GM11168 (cell line): ENCODE results near the gene CYTH2.

Experiments
- in situ Hi-C: fragments of 300-500 bp; cut with MboI; formaldehyde crosslinking; loops from one replicate; pipeline ENCODE4 v1.12.0; 2022; ENCODE audit warnings: low sequenced_read_pairs; ENCODE audit not compliant: unreplicated experiment

The CYTH2 gene

GRCh38 chr19:48452289-48453190 is 16.6 kb upstream of the CYTH2 start:
- in situ Hi-C loops, result no loop called here

DNA sequence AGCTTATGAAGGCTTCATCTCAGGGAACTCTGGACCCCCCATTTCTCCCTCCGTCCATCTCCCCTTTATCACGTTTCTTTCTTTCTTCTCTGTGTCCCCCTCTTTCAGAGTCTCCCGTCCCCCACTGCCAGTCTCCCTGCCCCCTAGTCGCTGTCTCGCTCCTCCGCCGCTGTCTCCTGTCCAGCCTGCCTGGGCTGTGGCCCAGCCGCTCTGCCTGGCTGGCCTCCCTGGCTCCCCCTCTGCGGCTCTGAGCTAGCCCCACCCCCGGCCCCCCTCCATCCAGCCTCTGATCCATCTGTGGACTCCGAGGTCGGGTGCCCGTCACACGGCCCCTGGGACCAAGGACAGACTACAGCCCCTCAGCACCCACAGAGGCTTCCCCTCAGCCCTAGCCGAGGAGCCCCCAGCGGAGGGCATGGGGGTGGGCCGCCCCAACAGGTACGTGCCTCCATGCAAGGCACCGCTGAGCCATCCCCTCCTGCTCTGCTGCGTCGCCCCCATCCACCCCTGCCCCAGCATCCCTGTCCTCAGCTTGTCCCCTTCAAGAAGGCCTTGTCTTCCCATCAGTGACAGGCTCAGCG is 14.9 kb upstream of the CYTH2 start:
- in situ Hi-C loops, result no loop called here

DNA sequence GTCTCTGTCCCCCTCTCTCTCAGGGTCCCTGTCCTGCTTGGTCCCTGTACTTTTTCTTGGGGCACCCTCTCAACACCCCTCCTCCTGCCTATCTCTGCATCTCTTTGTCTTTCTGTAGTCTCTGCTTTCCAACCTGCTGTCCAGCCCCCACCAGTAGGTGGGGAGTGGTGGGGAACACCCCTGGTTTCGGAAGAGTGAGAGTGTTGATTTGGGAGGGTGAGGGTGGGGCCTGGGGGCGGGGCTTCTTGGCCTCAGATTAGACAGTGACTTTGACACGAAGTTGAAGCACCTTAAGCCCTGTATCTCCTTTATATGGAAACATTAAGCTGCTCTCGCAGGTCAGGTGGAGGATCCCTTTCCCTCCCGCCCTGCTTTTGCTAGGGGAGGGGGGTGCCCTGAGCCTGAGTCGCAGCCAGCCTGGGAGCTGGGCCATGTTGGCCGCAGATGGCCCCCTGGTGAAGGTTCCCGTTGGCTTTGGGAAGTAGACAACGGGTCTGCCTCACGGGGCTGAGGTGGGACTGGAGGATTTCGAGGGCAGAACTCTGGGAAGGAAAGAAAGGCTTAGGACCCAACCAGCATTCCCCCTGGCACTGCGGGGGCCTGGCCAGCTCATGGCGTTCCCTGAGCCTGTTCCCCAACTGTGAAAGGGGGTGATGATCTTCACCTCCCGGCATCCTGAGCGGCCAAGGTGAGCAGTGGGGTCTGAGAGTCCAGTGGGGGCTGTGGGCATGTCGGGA is 13.8 kb upstream of the CYTH2 start, which contains the start of gene KCNJ14:
TSS of gene KCNJ14 (plus strand) at position 404 of the 737 bp plus-strand sequence. CDS start 6,151 bp downstream, outside the sequence.
- in situ Hi-C loops, result no loop called here

DNA sequence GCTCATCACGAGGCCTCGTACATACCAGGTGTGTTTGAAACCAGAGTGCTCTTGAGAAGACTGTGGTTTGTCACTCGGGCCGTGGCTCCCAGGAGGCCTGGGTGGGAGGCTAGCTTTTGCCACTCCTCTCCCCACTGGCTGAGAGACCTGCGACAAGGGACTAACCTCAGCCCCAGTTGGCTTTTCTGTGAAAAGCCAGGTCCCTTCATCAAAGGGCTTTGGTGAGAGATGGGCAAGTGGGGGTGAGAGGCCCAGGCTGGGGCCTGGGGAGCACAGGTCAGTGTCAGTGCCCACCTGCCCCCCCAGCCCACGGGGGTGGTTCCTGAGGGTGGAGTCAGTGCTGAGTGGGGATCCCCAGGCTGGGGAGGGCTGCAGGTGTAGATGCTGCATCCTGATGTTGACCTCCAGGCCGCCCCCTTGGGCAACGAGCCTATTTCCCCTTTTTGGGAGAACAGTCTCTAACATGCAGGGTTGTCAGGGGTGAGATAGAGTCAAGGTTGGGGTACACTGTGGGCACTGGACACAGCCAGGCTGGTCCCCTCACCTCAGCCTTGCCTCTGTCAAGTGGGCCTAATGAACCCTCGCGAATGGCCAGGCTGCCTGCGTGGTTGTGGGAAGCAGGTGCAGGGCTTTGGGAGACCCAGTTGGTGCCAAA is 13.1 kb upstream of the CYTH2 start:
- in situ Hi-C loops, result no loop called here

GRCh38 chr19:48456864-48457263 is 12.3 kb upstream of the CYTH2 start:
- in situ Hi-C loops, result no loop called here

GRCh38 chr19:48458016-48458415 is 11.2 kb upstream of the CYTH2 start:
- in situ Hi-C loops, result no loop called here

DNA sequence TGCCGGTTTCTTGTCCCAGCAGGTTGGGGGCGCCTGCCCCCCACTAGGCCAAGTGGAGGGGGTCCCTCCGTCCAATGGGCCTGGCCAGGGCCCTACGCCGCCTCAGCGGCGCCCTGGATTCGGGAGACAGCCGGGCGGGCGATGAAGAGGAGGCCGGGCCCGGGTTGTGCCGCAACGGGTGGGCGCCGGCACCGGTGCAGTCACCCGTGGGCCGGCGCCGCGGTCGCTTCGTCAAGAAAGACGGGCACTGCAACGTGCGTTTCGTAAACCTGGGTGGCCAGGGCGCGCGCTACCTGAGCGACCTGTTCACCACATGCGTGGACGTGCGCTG is 7.6 kb upstream of the CYTH2 start:
- in situ Hi-C loops, result no loop called here

DNA sequence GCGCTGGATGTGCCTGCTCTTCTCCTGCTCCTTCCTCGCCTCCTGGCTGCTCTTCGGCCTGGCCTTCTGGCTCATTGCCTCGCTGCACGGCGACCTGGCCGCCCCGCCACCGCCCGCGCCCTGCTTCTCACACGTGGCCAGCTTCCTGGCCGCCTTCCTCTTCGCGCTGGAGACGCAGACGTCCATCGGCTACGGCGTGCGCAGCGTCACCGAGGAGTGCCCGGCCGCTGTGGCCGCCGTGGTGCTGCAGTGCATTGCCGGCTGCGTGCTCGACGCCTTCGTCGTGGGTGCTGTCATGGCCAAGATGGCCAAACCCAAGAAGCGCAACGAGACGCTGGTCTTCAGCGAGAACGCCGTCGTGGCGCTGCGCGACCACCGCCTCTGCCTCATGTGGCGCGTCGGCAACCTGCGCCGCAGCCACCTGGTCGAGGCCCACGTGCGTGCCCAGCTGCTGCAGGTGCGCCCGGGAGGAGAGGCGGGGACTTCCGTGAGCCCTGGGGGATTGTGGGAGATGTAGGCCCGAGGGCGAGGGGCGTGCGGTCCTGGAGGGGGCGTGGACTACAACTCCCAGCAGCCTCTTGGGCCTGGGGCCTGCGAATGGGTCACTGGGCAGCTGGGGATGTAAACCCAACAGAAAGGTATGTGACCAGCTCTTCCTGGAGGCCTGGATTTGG is 7.0 kb upstream of the CYTH2 start:
- in situ Hi-C loops, result no loop called here

GRCh38 chr19:48465215-48465614 is 4.0 kb upstream of the CYTH2 start:
- in situ Hi-C loops, result no loop called here

DNA sequence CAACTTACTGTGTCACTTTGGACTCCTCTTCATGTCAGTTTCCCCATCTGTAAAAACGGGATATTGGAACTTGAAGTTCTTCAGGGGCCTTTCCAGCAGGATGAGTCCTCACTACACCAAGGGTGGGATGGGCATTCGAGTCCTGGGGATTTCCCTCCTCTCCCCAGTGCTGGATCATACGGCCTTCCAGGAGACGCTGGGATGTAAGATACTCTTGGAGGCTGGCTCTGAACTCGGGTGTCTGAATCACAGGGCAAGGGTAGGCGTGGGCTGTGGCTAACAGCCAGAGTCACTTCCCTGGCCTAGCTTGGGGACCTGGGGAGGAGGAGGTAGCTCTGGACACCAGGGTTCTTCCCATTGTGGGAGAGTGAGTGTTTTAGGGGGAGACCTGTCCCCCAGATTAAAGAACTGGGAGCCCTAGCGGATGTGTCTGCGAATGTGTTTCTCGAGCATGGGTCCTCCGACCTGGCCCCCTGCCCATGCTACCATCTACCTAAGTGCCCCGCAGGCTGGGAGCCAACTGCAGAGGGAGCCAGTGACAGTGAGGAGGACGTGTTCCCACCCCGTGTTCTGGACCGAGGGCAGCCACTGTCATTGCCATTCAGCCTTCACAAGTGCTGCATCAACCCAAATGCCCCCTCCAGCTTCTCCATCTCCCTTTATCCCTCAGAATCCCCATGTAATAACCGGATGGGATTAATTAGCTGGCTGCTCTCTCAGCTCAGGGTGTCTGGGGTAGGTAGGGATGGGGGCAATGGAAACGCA is 2.4 kb upstream of the CYTH2 start:
- in situ Hi-C loops, result no loop called here

- in situ Hi-C loops, result no loop called here
Observed at GRCh38 chr19:48468772-48469288, 339 bp upstream of the CYTH2 start.

DNA sequence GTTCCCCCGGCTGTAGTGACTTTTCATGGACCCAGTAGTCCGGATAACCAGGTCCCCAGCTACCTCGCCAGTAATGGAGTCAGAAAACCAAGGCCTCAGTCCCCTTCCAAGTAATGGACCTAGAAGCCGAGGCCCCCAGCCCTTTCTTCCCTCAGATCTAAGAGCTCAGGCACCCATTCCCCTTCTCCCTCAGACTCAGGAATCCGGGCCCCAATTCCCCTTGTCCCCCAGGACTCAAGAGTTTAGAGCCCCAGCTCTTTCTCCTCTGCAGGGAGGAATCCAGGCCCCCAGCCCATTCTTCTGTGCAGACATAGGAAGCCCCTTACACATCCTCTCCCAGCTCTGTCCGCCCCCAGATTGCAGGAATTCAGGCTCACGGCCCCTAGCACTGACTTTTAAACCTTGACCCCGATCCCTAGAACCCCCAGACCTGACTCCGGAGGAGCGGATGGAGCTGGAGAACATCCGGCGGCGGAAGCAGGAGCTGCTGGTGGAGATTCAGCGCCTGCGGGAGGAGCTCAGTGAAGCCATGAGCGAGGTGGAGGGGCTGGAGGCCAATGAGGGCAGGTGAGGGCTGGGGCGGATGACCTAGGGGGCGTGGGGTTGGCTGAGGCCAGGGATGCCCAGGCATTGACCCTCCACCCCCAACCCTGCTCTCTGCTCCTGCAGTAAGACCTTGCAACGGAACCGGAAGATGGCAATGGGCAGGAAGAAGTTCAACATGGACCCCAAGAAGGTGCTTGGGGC is 938 bp downstream of the CYTH2 start:
- in situ Hi-C loops, result no loop called here

DNA sequence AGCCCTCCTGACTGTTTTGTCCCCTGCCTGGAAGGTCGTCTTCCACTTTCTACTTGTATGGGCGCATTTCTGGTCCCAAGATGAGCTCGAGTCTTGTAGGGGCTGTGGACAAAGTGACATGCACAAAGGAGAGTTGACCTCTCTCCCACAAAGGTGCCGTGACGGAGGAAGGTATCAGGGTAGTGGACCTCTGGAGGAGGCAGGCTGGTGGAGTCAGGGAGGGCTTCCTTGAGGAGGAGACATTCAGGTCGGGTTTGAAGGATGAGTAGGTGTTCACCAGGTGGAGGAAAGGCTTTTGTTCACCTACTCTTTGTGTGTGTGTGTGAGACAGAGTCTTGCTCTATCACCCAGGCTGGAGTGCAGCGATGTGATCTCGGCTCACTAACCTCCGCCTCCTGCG is 1.7 kb downstream of the CYTH2 start:
- in situ Hi-C loops, result no loop called here

DNA sequence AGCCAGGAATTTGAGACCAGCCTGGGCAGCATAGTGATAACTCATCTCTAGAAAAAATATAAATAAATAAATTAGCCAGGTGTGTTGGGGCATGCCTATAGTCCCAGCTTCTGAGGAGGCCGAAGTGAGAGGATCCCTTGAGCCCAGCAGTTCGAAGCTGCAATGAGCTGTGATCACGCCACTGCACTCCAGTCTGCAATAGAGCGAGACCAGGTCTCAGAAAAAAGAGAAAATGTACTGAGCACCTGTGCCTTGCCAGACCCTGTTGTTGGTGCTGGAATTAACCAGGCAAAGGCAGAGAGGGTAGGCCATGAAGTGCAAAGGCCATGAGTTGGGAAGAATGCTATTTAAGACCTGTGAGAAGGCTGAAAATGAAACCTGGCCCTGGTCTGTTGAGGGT is 2.7 kb downstream of the CYTH2 start:
- in situ Hi-C loops, result no loop called here

DNA sequence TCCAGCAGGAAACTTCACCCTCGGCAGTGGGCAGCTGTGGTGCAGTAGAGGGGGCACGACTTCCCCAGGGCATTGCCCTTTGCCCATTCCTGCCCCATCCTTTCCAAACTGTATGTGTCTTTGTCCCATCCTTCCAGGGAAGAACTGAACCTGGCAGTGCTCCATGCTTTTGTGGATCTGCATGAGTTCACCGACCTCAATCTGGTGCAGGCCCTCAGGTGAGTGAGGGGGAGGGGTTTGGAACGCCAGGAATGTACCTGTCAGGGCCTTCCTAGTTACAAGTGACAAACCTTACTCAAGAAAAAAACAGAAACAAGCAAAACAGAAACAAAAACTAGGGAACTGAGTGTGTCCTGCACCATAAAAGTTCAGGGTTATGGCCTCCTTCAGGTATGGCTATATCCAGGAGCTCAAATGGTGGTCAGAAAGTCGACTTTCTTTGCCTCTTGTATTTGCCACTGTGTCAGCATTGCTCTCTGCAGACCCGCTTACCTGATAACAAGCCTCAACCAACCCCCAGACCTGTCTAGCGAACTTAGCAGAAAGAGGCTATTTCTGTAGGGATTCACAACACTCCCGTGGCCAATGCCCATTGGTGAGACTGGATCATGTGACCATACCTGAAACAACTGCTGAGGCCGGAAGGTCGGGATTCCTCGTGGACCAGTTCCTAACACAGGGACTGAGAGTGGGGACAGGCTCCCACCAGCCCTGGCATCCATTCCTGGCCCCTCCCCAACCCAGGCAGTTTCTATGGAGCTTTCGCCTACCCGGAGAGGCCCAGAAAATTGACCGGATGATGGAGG is 4.2 kb downstream of the CYTH2 start:
- in situ Hi-C loops, result no loop called here

GRCh38 chr19:48474084-48474592 is 5.0 kb downstream of the CYTH2 start:
- in situ Hi-C loops, result no loop called here

GRCh38 chr19:48475369-48476068 is 6.3 kb downstream of the CYTH2 start:
- in situ Hi-C loops, result no loop called here
